ENCODE results near the gene AQP7.
"Not testable (repeated sequence)": the region's sequence is repeated elsewhere in the genome, so short reads cannot be mapped to it uniquely, and the experiment has no call there.

The AQP7 gene

GRCh38 chr9:33431420-33431819, 29.1 kb upstream of the AQP7 start:
- no peak for ATAC-seq

GRCh38 chr9:33430942-33431341, 28.6 kb upstream of the AQP7 start:
- no peak for ATAC-seq

GRCh38 chr9:33429256-33429985, 27.1 kb upstream of the AQP7 start:
- no peak for ATAC-seq

- peak; percentile 81 to 96 for ATAC-seq
These were observed 24.5 kb upstream of the AQP7 start for GRCh38 chr9:33426843-33427293.

- ATAC-seq, result no peak
These were observed 22.8 kb upstream of the AQP7 start for GRCh38 chr9:33425128-33425533.

- not testable (repeated sequence) for ATAC-seq
These were observed 22.1 kb upstream of the AQP7 start for GRCh38 chr9:33424492-33424891.

- ATAC-seq, result not testable (repeated sequence)
These were observed 21.7 kb upstream of the AQP7 start for GRCh38 chr9:33424043-33424442.

- ATAC-seq, result no peak
These were observed 17.4 kb upstream of the AQP7 start for GRCh38 chr9:33419708-33420303.

GRCh38 chr9:33418090-33418489, 15.7 kb upstream of the AQP7 start:
- ATAC-seq, result no peak

- peak in 1 of 2 donors; percentile 39 for ATAC-seq
These were observed 14.6 kb upstream of the AQP7 start for GRCh38 chr9:33416996-33417395.

GRCh38 chr9:33415501-33416038, 13.2 kb upstream of the AQP7 start:
- ATAC-seq, result peak; percentile 87 to 88

GRCh38 chr9:33414889-33415500, 12.6 kb upstream of the AQP7 start:
- no peak for ATAC-seq

- no peak for ATAC-seq
These were observed 11.9 kb upstream of the AQP7 start for GRCh38 chr9:33414268-33414667.

GRCh38 chr9:33408087-33408486, 5.7 kb upstream of the AQP7 start:
- no peak for ATAC-seq

GRCh38 chr9:33407061-33407460, 4.7 kb upstream of the AQP7 start:
- no peak for ATAC-seq

- ATAC-seq, result no peak
These were observed 2.5 kb upstream of the AQP7 start for GRCh38 chr9:33404788-33405362.

- no peak for ATAC-seq
These were observed 1.8 kb upstream of the AQP7 start for GRCh38 chr9:33403941-33404787.

- ATAC-seq, result not testable (repeated sequence)
These were observed 559 bp downstream of the AQP7 start for GRCh38 chr9:33401809-33402208.

- ATAC-seq, result not testable (repeated sequence)
These were observed 3.3 kb downstream of the AQP7 start for GRCh38 chr9:33399047-33399446.

GRCh38 chr9:33397801-33398200, 4.6 kb downstream of the AQP7 start:
- ATAC-seq, result not testable (repeated sequence)

- not testable (repeated sequence) for ATAC-seq
These were observed 7.0 kb downstream of the AQP7 start for GRCh38 chr9:33395159-33395879.

- ATAC-seq, result not testable (repeated sequence)
These were observed 8.4 kb downstream of the AQP7 start for GRCh38 chr9:33393986-33394385.
